Colonic mucosa (tissue), 4 donors: ENCODE measurements around the gene RAB40A. TPM values are rescaled to one million over a fixed set of nuclear protein-coding genes. Genes with fewer than 3 reads are reported as not detected.

ENCODE experiments used
- DNase-seq: peaks from one replicate; pipeline ENCODE4 v3.0.0-alpha.2; 2020
- H3K27ac ChIP-seq: fragments of 200-600 bp; one replicate; pipeline ENCODE4 v1.8.0; 2021
- H3K27me3 ChIP-seq: fragments of 200-600 bp; one replicate; pipeline ENCODE4 v1.8.0; 2021
- H3K36me3 ChIP-seq: fragments of 200-600 bp; one replicate; pipeline ENCODE4 v1.8.0; 2021
- H3K4me1 ChIP-seq: fragments of 200-600 bp; one replicate; pipeline ENCODE4 v1.8.0; 2021; ENCODE audit warnings: mild to moderate bottlenecking
- H3K4me3 ChIP-seq: fragments of 200-600 bp; one replicate; pipeline ENCODE4 v1.8.0; 2021
- H3K9ac ChIP-seq, 2 donors: one replicate each; pipeline ENCODE4 v1.7.0; 2013; ENCODE audit warnings: control low read depth in 2 of 2, low read depth in 2 of 2, low read length in 2 of 2
- H3K9me3 ChIP-seq: fragments of 200-600 bp; one replicate; pipeline ENCODE4 v1.8.0; 2021
- intact Hi-C: fragments of 100-400 bp; cut with DNase I; formaldehyde crosslinking; loops from one replicate; pipeline ENCODE4 v1.14.1; 2022
- total RNA-seq, 2 donors: library from RNA; stranded (reverse); fragmentation: NEBNext Ultra II Directional in 1 of 2; extraction: Animal tissue kit (Norgen Biotek cat#: 25700) in 1 of 2; gene quantifications; one replicate each; pipeline ENCODE4 v1.2.1, GENCODE V29; 2021
- TF ChIP-seq, protein P1 (sequence below): fragments of 200-600 bp; IDR thresholded peaks from one replicate; pipeline ENCODE4 v1.8.0; 2022; ENCODE audit warnings: antibody characterized with exemption, mild to moderate bottlenecking
- donor health status: healthy.
- donor health status: DM: no; HTN: no; CAD: no.
- donor health status: DM: no; HTN: no; CAD: no.

Gene RAB40A
- total RNA-seq, 2 donors from 2014 or later: 0.10 to 0.16 TPM

GRCh38 chrX:103513476-103514108, 5.7 kb downstream of the RAB40A start:
- Histone ChIP-seq H3K4me1 (no peaks in the 10 kb centered on the region), H3K27me3 (no peaks in the 10 kb centered on the region), H3K27ac (no peak overlapping the region), H3K9me3 (no peaks in the 10 kb centered on the region), H3K36me3 (no peaks in the 10 kb centered on the region), H3K9ac (no peak overlapping the region), H3K4me3 (no peak overlapping the region)
- TF ChIP-seq, protein P1, sequence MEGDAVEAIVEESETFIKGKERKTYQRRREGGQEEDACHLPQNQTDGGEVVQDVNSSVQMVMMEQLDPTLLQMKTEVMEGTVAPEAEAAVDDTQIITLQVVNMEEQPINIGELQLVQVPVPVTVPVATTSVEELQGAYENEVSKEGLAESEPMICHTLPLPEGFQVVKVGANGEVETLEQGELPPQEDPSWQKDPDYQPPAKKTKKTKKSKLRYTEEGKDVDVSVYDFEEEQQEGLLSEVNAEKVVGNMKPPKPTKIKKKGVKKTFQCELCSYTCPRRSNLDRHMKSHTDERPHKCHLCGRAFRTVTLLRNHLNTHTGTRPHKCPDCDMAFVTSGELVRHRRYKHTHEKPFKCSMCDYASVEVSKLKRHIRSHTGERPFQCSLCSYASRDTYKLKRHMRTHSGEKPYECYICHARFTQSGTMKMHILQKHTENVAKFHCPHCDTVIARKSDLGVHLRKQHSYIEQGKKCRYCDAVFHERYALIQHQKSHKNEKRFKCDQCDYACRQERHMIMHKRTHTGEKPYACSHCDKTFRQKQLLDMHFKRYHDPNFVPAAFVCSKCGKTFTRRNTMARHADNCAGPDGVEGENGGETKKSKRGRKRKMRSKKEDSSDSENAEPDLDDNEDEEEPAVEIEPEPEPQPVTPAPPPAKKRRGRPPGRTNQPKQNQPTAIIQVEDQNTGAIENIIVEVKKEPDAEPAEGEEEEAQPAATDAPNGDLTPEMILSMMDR: no peak
- DNase-seq: no peak
- intact Hi-C loops: no loop called here

GRCh38 chrX:103513067-103513466, 6.2 kb downstream of the RAB40A start:
- DNase-seq: no peak
- TF ChIP-seq, protein P1: no peak
- Histone ChIP-seq H3K4me1 (no peaks in the 10 kb centered on the region), H3K9me3 (no peaks in the 10 kb centered on the region), H3K36me3 (no peaks in the 10 kb centered on the region), H3K27me3 (no peaks in the 10 kb centered on the region), H3K9ac (no peak overlapping the region), H3K4me3 (no peak overlapping the region), H3K27ac (no peak overlapping the region)
- intact Hi-C loops: no loop called here

- intact Hi-C loops: no loop called here
- no peaks in the 10 kb centered on the region for H3K36me3 ChIP-seq
Observed at GRCh38 chrX:103510031-103510430, 9.3 kb downstream of the RAB40A start.

GRCh38 chrX:103503853-103504207, 15.5 kb downstream of the RAB40A start:
- no peak overlapping the region for H3K27ac ChIP-seq

More at GRCh38 chrX:103510031-103510430, 9.3 kb downstream of the RAB40A start:
- no peak overlapping the region for H3K27ac ChIP-seq
- no peak for DNase-seq
- no peak overlapping the region for H3K4me3 ChIP-seq
- H3K27me3 ChIP-seq: no peaks in the 10 kb centered on the region
- no peaks in the 10 kb centered on the region for H3K9me3 ChIP-seq
- no peak overlapping the region for H3K9ac ChIP-seq
- no peaks in the 10 kb centered on the region for H3K4me1 ChIP-seq
- TF ChIP-seq, protein P1: no peak

DNA sequence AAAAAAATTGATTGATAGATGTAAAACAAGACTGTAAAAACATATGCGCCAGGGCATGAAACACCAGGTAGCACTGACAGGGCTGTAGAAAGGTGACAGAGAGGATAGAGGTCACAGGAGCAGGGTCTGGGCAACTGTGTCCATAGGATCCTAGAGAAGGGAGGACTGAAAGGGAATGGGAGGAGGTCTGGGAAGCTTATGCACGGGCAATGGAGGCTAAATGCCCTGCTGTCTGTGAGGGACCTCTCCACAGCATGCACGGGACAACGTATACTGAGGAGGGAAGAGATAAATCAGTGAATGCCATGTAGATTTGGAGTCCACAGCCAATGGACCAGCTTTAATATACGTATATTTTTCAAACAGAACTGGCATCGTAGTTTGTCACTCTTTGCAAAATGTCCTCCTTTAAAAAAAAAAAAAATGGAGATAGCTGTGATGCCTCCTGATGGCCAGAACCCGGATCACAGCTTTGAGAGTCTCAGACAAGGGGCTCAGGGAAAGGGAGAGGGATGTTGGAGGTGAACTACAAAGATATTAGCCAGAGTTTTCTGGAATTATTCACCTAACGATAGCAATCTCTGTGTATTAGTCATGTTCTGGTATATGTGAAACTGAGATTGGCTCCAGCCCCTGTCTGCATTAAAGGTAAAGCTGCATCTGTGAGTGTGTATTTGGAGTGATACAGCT, 16.0 kb downstream of the RAB40A start:
- H3K36me3 ChIP-seq: no peaks in the 10 kb centered on the region
- no peak overlapping the region for H3K27ac ChIP-seq
- DNase-seq: no peak
- no peak overlapping the region for H3K9ac ChIP-seq
- H3K9me3 ChIP-seq: no peaks in the 10 kb centered on the region
- H3K4me1 ChIP-seq: no peaks in the 10 kb centered on the region
- intact Hi-C loops: no loop called here
- no peak overlapping the region for H3K4me3 ChIP-seq
- H3K27me3 ChIP-seq: no peaks in the 10 kb centered on the region
- TF ChIP-seq, protein P1: no peak

More at GRCh38 chrX:103503853-103504207, 15.5 kb downstream of the RAB40A start:
- Histone ChIP-seq H3K9me3 (no peaks in the 10 kb centered on the region), H3K4me3 (no peak overlapping the region), H3K9ac (no peak overlapping the region), H3K4me1 (no peaks in the 10 kb centered on the region), H3K36me3 (no peaks in the 10 kb centered on the region), H3K27me3 (no peaks in the 10 kb centered on the region)
- intact Hi-C loops: no loop called here
- DNase-seq: no peak
- TF ChIP-seq, protein P1: no peak
